OCI-LY3 (cell line): ENCODE results near the gene OR1L8.

ENCODE experiments used
- EZH2phosphoT487 ChIP-seq: fragments of 200-600 bp; shearing (Covaris generic); IDR thresholded peaks from 2 replicates; pipeline ENCODE4 v1.6.1; 2018; ENCODE audit warnings: antibody characterized with exemption, mixed run types, low read depth
- TF ChIP-seq, protein P1 (sequence below): fragments of 200-600, 300-600 bp; sonication (generic); IDR thresholded peaks from 2 replicates; pipeline ENCODE4 v1.5.1; 2014; ENCODE audit warnings: antibody characterized with exemption, low read length, low read depth

DNA sequence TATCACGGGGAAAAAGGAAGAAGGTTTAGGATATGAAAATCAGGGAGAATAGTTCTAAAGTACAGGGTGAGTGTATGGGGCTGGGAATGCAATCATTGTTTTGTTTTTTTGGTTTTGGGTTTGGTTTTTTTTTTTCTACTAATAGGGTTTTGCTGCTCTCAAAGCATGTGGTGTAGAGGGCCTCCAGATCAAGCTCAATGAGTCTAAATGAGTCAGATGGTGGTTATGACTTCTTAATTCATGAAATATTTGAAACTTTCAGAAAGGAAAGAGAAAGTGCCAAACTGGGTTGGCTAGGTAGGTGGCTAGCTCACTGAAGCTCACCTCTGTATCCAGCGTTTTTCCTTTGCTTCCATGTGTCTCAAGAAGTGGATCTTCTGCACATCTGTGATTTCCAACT, 10.7 kb downstream of the OR1L8 start:
- TF ChIP-seq, protein P1, sequence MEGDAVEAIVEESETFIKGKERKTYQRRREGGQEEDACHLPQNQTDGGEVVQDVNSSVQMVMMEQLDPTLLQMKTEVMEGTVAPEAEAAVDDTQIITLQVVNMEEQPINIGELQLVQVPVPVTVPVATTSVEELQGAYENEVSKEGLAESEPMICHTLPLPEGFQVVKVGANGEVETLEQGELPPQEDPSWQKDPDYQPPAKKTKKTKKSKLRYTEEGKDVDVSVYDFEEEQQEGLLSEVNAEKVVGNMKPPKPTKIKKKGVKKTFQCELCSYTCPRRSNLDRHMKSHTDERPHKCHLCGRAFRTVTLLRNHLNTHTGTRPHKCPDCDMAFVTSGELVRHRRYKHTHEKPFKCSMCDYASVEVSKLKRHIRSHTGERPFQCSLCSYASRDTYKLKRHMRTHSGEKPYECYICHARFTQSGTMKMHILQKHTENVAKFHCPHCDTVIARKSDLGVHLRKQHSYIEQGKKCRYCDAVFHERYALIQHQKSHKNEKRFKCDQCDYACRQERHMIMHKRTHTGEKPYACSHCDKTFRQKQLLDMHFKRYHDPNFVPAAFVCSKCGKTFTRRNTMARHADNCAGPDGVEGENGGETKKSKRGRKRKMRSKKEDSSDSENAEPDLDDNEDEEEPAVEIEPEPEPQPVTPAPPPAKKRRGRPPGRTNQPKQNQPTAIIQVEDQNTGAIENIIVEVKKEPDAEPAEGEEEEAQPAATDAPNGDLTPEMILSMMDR, result no peak
- TF ChIP-seq EZH2phosphoT487, result no peak
